ENCODE measurements around the gene HLF. TPM values are rescaled to one million over a fixed set of nuclear protein-coding genes. Genes with fewer than 3 reads are reported as not detected.

HLF gene
- total and polyA plus RNA-seq, 9 donors, result 28.0 to 106 (median 40.8) TPM

GRCh38 chr17:55341432-55341831 is 76.7 kb downstream of the HLF start:
- intact Hi-C loops (cut with DNase I), result loop anchor here in 2 of 4 donors (10.0 kb wide), 2 partner anchors 287 to 347 kb away; no protein-coding TSS in a partner anchor
- H3K36me3 ChIP-seq, result no peaks in the 10 kb centered on the region
- no peak overlapping the region for H3K27ac ChIP-seq
- no peaks in the 10 kb centered on the region for H3K27me3 ChIP-seq
- H3K4me3 ChIP-seq, result no peak overlapping the region
- TF ChIP-seq, protein P1, sequence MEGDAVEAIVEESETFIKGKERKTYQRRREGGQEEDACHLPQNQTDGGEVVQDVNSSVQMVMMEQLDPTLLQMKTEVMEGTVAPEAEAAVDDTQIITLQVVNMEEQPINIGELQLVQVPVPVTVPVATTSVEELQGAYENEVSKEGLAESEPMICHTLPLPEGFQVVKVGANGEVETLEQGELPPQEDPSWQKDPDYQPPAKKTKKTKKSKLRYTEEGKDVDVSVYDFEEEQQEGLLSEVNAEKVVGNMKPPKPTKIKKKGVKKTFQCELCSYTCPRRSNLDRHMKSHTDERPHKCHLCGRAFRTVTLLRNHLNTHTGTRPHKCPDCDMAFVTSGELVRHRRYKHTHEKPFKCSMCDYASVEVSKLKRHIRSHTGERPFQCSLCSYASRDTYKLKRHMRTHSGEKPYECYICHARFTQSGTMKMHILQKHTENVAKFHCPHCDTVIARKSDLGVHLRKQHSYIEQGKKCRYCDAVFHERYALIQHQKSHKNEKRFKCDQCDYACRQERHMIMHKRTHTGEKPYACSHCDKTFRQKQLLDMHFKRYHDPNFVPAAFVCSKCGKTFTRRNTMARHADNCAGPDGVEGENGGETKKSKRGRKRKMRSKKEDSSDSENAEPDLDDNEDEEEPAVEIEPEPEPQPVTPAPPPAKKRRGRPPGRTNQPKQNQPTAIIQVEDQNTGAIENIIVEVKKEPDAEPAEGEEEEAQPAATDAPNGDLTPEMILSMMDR (IDR thresholded peaks at IDR 0.05), result no peak
- no peak for TF ChIP-seq EP300 (IDR thresholded peaks at IDR 0.05)
- TF ChIP-seq POLR2A (IDR thresholded peaks at IDR 0.05), result no peak
- DNase-seq, result no peak
- 82 to 90% (median 87%) methylated on average over 5 of the region's 5 CpGs for WGBS, 3 donors
- no peaks in the 10 kb centered on the region for H3K4me1 ChIP-seq (ENCODE audit: insufficient read depth)
- H3K9me3 ChIP-seq, result no peaks in the 10 kb centered on the region

- WGBS, 3 donors, result 81 to 84% (median 83%) methylated on average over 6 of the region's 6 CpGs
- no peak for TF ChIP-seq POLR2A (IDR thresholded peaks at IDR 0.05)
- no peak for TF ChIP-seq EP300 (IDR thresholded peaks at IDR 0.05)
- TF ChIP-seq, protein P1 (IDR thresholded peaks at IDR 0.05), result no peak
- H3K4me3 ChIP-seq, result no peak overlapping the region
- H3K4me1 ChIP-seq (ENCODE audit: insufficient read depth), result no peaks in the 10 kb centered on the region
- no peaks in the 10 kb centered on the region for H3K9me3 ChIP-seq
- no peaks in the 10 kb centered on the region for H3K36me3 ChIP-seq
- H3K27ac ChIP-seq, result no peak overlapping the region
- no peak for DNase-seq
- intact Hi-C loops (cut with DNase I), result loop anchor here in 2 of 4 donors (10.0 kb wide), 2 partner anchors 288 to 348 kb away; no protein-coding TSS in a partner anchor
- H3K27me3 ChIP-seq, result no peaks in the 10 kb centered on the region
Measured at GRCh38 chr17:55342800-55343585, 78.2 kb downstream of the HLF start.

DNA sequence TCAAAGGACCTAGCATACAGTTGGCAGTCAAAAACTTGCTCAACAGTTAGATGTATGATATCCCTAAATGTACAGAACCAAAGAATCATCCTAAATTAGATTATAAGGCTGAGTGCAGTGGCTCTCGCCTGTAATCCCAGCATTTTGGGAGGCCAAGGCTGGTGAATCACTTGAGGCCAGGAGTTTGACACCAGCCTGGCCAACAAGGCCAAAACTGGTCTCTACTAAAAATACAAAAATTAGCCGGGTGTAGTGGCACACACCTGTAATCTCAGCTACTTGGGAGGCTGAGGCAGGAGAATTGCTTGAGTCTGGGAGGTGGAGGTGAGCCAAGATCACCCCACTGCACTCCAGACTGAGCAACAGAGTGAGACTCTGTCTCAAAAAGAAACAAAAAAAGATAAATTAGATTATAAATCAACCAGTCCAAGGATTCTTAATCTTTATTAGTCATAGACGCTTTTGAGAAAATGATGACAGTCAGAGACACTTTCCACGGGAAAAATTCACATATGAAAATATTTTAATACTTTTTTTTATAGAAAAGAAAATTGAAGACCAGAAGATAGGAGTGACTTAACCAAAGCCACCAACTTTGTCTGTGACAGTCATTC is 79.2 kb downstream of the HLF start:
- H3K27me3 ChIP-seq, result no peaks in the 10 kb centered on the region
- 81 to 87% (median 86%) methylated on average over 4 of the region's 4 CpGs for WGBS, 3 donors
- H3K36me3 ChIP-seq, result no peaks in the 10 kb centered on the region
- no peak overlapping the region for H3K27ac ChIP-seq
- TF ChIP-seq EP300 (IDR thresholded peaks at IDR 0.05) (no peak), POLR2A (IDR thresholded peaks at IDR 0.05) (no peak)
- TF ChIP-seq, protein P1 (IDR thresholded peaks at IDR 0.05), result no peak
- H3K4me3 ChIP-seq, result no peak overlapping the region
- no peaks in the 10 kb centered on the region for H3K9me3 ChIP-seq
- DNase-seq, result no peak
- intact Hi-C loops (cut with DNase I), result loop anchor here in 2 of 4 donors (10.0 kb wide), 2 partner anchors 289 to 349 kb away; no protein-coding TSS in a partner anchor
- H3K4me1 ChIP-seq (ENCODE audit: insufficient read depth), result no peaks in the 10 kb centered on the region

DNA sequence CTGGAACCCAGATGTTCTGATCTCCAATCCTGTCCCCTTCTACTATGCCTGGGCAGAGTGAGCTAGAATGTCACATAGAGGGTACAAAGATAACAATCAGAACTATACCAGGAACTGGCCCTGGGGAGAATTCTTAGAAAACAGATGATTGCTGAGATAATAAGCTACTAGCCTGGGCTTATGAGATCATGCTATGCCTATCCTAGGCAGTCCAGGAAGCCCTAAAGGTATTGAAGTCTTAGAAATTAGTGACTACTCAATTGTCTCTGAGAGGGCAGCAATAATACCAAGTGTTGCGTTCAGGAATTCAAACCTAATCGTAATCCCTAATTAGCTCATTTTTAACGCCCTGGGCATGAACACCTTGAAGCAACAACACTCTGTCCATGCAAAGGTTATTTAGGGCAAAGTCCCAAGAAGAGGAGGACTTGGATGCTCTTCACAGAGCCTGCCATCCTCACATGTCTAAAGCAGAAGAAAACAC is 79.8 kb downstream of the HLF start:
- 91 to 97% (median 93%) methylated on average over 3 of the region's 3 CpGs for WGBS, 3 donors
- intact Hi-C loops (cut with DNase I), result loop anchor here in 2 of 4 donors (10.0 kb wide), 2 partner anchors 290 to 350 kb away; no protein-coding TSS in a partner anchor

More for the DNA sequence above, 79.8 kb downstream of the HLF start:
- TF ChIP-seq POLR2A (IDR thresholded peaks at IDR 0.05) (no peak), EP300 (IDR thresholded peaks at IDR 0.05) (no peak)
- TF ChIP-seq, protein P1 (IDR thresholded peaks at IDR 0.05), result no peak
- no peak for DNase-seq
- H3K4me3 ChIP-seq, result no peak overlapping the region
- no peaks in the 10 kb centered on the region for H3K9me3 ChIP-seq
- H3K36me3 ChIP-seq, result no peaks in the 10 kb centered on the region
- no peaks in the 10 kb centered on the region for H3K27me3 ChIP-seq
- no peak overlapping the region for H3K27ac ChIP-seq
- H3K4me1 ChIP-seq (ENCODE audit: insufficient read depth), result no peaks in the 10 kb centered on the region

All from ovary (tissue), 9 donors.